NCI-H2196 (cell line): ENCODE results near the gene LEF1.

Experiments used
- DNase-seq: peaks from one replicate; lab custom pipeline; 2025; ENCODE audit not compliant: unreplicated experiment; lab: John Stamatoyannopoulos, UW

LEF1 gene

GRCh38 chr4:108114503-108114902 is 54.2 kb downstream of the LEF1 start:
- no peak for DNase-seq

GRCh38 chr4:108113229-108113628 is 55.5 kb downstream of the LEF1 start:
- no peak for DNase-seq

GRCh38 chr4:108111781-108112180 is 57.0 kb downstream of the LEF1 start:
- no peak for DNase-seq

- no peak for DNase-seq
Measured at GRCh38 chr4:108110450-108110849, 58.3 kb downstream of the LEF1 start.

- no peak for DNase-seq
Measured at GRCh38 chr4:108109997-108110416, 58.7 kb downstream of the LEF1 start.

GRCh38 chr4:108109111-108109510 is 59.6 kb downstream of the LEF1 start:
- DNase-seq: no peak

GRCh38 chr4:108107729-108108382 is 60.9 kb downstream of the LEF1 start:
- DNase-seq: no peak

- no peak for DNase-seq
Measured at GRCh38 chr4:108107101-108107500, 61.6 kb downstream of the LEF1 start.

GRCh38 chr4:108106186-108106585 is 62.5 kb downstream of the LEF1 start:
- no peak for DNase-seq

- no peak for DNase-seq
Measured at GRCh38 chr4:108103099-108103862, 65.5 kb downstream of the LEF1 start.

GRCh38 chr4:108100827-108101226 is 67.9 kb downstream of the LEF1 start:
- DNase-seq: no peak

- DNase-seq: no peak
Measured at GRCh38 chr4:108099838-108100237, 68.9 kb downstream of the LEF1 start.

- DNase-seq: no peak
Measured at GRCh38 chr4:108097990-108098553, 70.7 kb downstream of the LEF1 start.

GRCh38 chr4:108094923-108095482 is 73.7 kb downstream of the LEF1 start:
- no peak for DNase-seq

GRCh38 chr4:108094131-108094530 is 74.6 kb downstream of the LEF1 start:
- DNase-seq: peak; percentile 8

- DNase-seq: no peak
Measured at GRCh38 chr4:108092288-108092687, 76.4 kb downstream of the LEF1 start.

- DNase-seq: no peak
Measured at GRCh38 chr4:108087293-108087967, 81.3 kb downstream of the LEF1 start.

- no peak for DNase-seq
Measured at GRCh38 chr4:108081256-108081655, 87.5 kb downstream of the LEF1 start.

GRCh38 chr4:108080747-108081146 is 88.0 kb downstream of the LEF1 start:
- no peak for DNase-seq

GRCh38 chr4:108078024-108078733 is 90.6 kb downstream of the LEF1 start:
- DNase-seq: no peak

GRCh38 chr4:108072300-108072699 is 96.4 kb downstream of the LEF1 start:
- no peak for DNase-seq
